Femur (tissue), 1 donor: ENCODE measurements around the gene CNRIP1.
"Not testable (repeated sequence)": the region's sequence is repeated elsewhere in the genome, so short reads cannot be mapped to it uniquely, and the experiment has no call there.

Experiments
- DNase-seq: peaks from one replicate; pipeline ENCODE4 v3.0.0-alpha.2; 2017

Gene CNRIP1

GRCh38 chr2:68319398-68320117 is at the start of gene CNRIP1:
Gene CNRIP1, minus strand, starts transcription at chr2:68319949. Its CDS starts 549 bp downstream, at chr2:68319400.
- DNase-seq, result peak; percentile 91

- no peak for DNase-seq
These were observed 49.6 kb upstream of the CNRIP1 start for GRCh38 chr2:68369337-68369734.

GRCh38 chr2:68368654-68369336 is 49.0 kb upstream of the CNRIP1 start:
- DNase-seq, result peak; percentile 44

- no peak for DNase-seq
These were observed 48.4 kb upstream of the CNRIP1 start for GRCh38 chr2:68367953-68368653.

- no peak for DNase-seq
These were observed 46.4 kb upstream of the CNRIP1 start for GRCh38 chr2:68366083-68366560.

GRCh38 chr2:68365087-68365486 is 45.3 kb upstream of the CNRIP1 start, which contains the start of gene PLEK:
Gene PLEK, plus strand, starts transcription at chr2:68365282. Its CDS starts 70 bp downstream, at chr2:68365352.
- peak; percentile 70 for DNase-seq

GRCh38 chr2:68363721-68364120 is 44.0 kb upstream of the CNRIP1 start:
- no peak for DNase-seq

GRCh38 chr2:68362749-68363148 is 43.0 kb upstream of the CNRIP1 start:
- no peak for DNase-seq

GRCh38 chr2:68362069-68362468 is 42.3 kb upstream of the CNRIP1 start:
- DNase-seq, result peak; percentile 61

GRCh38 chr2:68359889-68360288 is 40.1 kb upstream of the CNRIP1 start:
- DNase-seq, result no peak

- no peak for DNase-seq
These were observed 38.0 kb upstream of the CNRIP1 start for GRCh38 chr2:68357605-68358337.

GRCh38 chr2:68356599-68357239 is 37.0 kb upstream of the CNRIP1 start:
- no peak for DNase-seq

- no peak for DNase-seq
These were observed 33.1 kb upstream of the CNRIP1 start for GRCh38 chr2:68352651-68353391.

GRCh38 chr2:68351997-68352396 is 32.2 kb upstream of the CNRIP1 start:
- DNase-seq, result no peak

GRCh38 chr2:68349091-68349490 is 29.3 kb upstream of the CNRIP1 start:
- DNase-seq, result not testable (repeated sequence)

GRCh38 chr2:68345129-68345875 is 25.6 kb upstream of the CNRIP1 start:
- no peak for DNase-seq

GRCh38 chr2:68344031-68344430 is 24.3 kb upstream of the CNRIP1 start:
- DNase-seq, result no peak

- no peak for DNase-seq
These were observed 22.7 kb upstream of the CNRIP1 start for GRCh38 chr2:68342470-68342869.

- no peak for DNase-seq
These were observed 21.8 kb upstream of the CNRIP1 start for GRCh38 chr2:68341583-68341982.

GRCh38 chr2:68341062-68341329 is 21.2 kb upstream of the CNRIP1 start:
- no peak for DNase-seq
